Central memory CD8-positive, alpha-beta T cell (primary cell): ENCODE data around the gene ZNF18.
"Not testable (repeated sequence)": the region's sequence is repeated elsewhere in the genome, so short reads cannot be mapped to it uniquely, and the experiment has no call there.

Experiments used
- ATAC-seq: fragments of 150-1000 bp; cut with Tn5 transposase; replicated peaks from 2 replicates; pipeline ENCODE4 v1.10.0; 2022; ENCODE audit warnings: mild to moderate bottlenecking, moderate FRiP score, moderate number of reproducible peaks; ENCODE audit not compliant: poor library complexity, severe bottlenecking; ENCODE audit errors: extremely low read depth
- DNase-seq, 2 donors: peaks; one replicate each; pipeline ENCODE4 v3.0.0; 2021; ENCODE audit warnings: low spot score in 2 of 2
- H3K27ac Mint-ChIP-seq: one replicate; pipeline ENCODE4 v1.8.0; 2022; ENCODE audit warnings: low read depth, mild to moderate bottlenecking, moderate library complexity, mixed read lengths
- H3K27me3 Mint-ChIP-seq: one replicate; pipeline ENCODE4 v1.8.0; 2022; ENCODE audit warnings: mixed read lengths
- H3K36me3 Mint-ChIP-seq: one replicate; pipeline ENCODE4 v1.8.0; 2022; ENCODE audit warnings: mild to moderate bottlenecking, moderate library complexity, mixed read lengths; ENCODE audit not compliant: insufficient read depth
- H3K4me1 Mint-ChIP-seq: one replicate; pipeline ENCODE4 v1.8.0; 2022; ENCODE audit warnings: mixed read lengths
- H3K4me3 Mint-ChIP-seq: one replicate; pipeline ENCODE4 v1.8.0; 2022; ENCODE audit warnings: mild to moderate bottlenecking, moderate library complexity, mixed read lengths
- H3K9me3 Mint-ChIP-seq: one replicate; pipeline ENCODE4 v1.8.0; 2022; ENCODE audit warnings: mixed read lengths

The ZNF18 gene

GRCh38 chr17:11972741-11973140, 24.5 kb downstream of the ZNF18 start:
- H3K4me3 Mint-ChIP-seq, H3K27me3 Mint-ChIP-seq, H3K36me3 Mint-ChIP-seq, H3K27ac Mint-ChIP-seq, ATAC-seq, DNase-seq: not testable (repeated sequence)
- Mint-ChIP-seq H3K4me1 (peaks cover 26% of the 10 kb centered on the region), H3K9me3 (peaks cover 11% of the 10 kb centered on the region)

GRCh38 chr17:11969565-11969964, 27.7 kb downstream of the ZNF18 start:
- ATAC-seq (no peak), DNase-seq (no peak)
- Mint-ChIP-seq H3K36me3 (no peaks in the 10 kb centered on the region), H3K27ac (no peak overlapping the region), H3K9me3 (peaks cover 29% of the 10 kb centered on the region), H3K27me3 (no peaks in the 10 kb centered on the region), H3K4me3 (no peak overlapping the region), H3K4me1 (peaks cover 14% of the 10 kb centered on the region)

- no peak for ATAC-seq
- Mint-ChIP-seq H3K27me3 (no peaks in the 10 kb centered on the region), H3K9me3 (peaks cover 5% of the 10 kb centered on the region), H3K36me3 (peaks cover 2% of the 10 kb centered on the region), H3K4me1 (no peaks in the 10 kb centered on the region), H3K4me3 (no peak overlapping the region), H3K27ac (no peak overlapping the region)
- DNase-seq, result no peak
These were observed 42.3 kb downstream of the ZNF18 start for GRCh38 chr17:11954936-11955335.

GRCh38 chr17:11953924-11954323, 43.4 kb downstream of the ZNF18 start:
- ATAC-seq (no peak), DNase-seq (no peak)
- Mint-ChIP-seq H3K27ac (no peak overlapping the region), H3K36me3 (peaks cover 2% of the 10 kb centered on the region), H3K9me3 (peaks cover 5% of the 10 kb centered on the region), H3K4me1 (no peaks in the 10 kb centered on the region), H3K27me3 (no peaks in the 10 kb centered on the region), H3K4me3 (no peak overlapping the region)

GRCh38 chr17:11952610-11953009, 44.7 kb downstream of the ZNF18 start:
- DNase-seq (no peak), ATAC-seq (no peak)
- no peaks in the 10 kb centered on the region for H3K4me1 Mint-ChIP-seq
- H3K36me3 Mint-ChIP-seq, result peaks cover 2% of the 10 kb centered on the region
- no peak overlapping the region for H3K4me3 Mint-ChIP-seq
- H3K27ac Mint-ChIP-seq, result no peak overlapping the region
- H3K9me3 Mint-ChIP-seq, result no peaks in the 10 kb centered on the region
- H3K27me3 Mint-ChIP-seq, result no peaks in the 10 kb centered on the region

GRCh38 chr17:11950771-11951519, 46.3 kb downstream of the ZNF18 start:
- ATAC-seq (no peak), DNase-seq (no peak)
- Mint-ChIP-seq H3K4me1 (no peaks in the 10 kb centered on the region), H3K36me3 (no peaks in the 10 kb centered on the region), H3K27me3 (no peaks in the 10 kb centered on the region), H3K4me3 (no peak overlapping the region), H3K27ac (no peak overlapping the region), H3K9me3 (no peaks in the 10 kb centered on the region)

- H3K27me3 Mint-ChIP-seq, H3K36me3 Mint-ChIP-seq, H3K9me3 Mint-ChIP-seq, DNase-seq, ATAC-seq, H3K4me3 Mint-ChIP-seq, H3K27ac Mint-ChIP-seq, H3K4me1 Mint-ChIP-seq: not testable (repeated sequence)
These were observed 47.7 kb downstream of the ZNF18 start for GRCh38 chr17:11949571-11949970.

- Mint-ChIP-seq H3K4me3 (no peak overlapping the region), H3K36me3 (no peaks in the 10 kb centered on the region), H3K27ac (no peak overlapping the region), H3K9me3 (no peaks in the 10 kb centered on the region), H3K27me3 (peaks cover 9% of the 10 kb centered on the region), H3K4me1 (no peaks in the 10 kb centered on the region)
- no peak for DNase-seq
- ATAC-seq, result no peak
These were observed 48.5 kb downstream of the ZNF18 start for GRCh38 chr17:11948789-11949188.

- no peak overlapping the region for H3K27ac Mint-ChIP-seq
- no peak for DNase-seq
- H3K36me3 Mint-ChIP-seq, result no peaks in the 10 kb centered on the region
- peaks cover 11% of the 10 kb centered on the region for H3K27me3 Mint-ChIP-seq
- H3K4me1 Mint-ChIP-seq, result no peaks in the 10 kb centered on the region
- no peak for ATAC-seq
- H3K4me3 Mint-ChIP-seq, result no peak overlapping the region
- no peaks in the 10 kb centered on the region for H3K9me3 Mint-ChIP-seq
These were observed 52.7 kb downstream of the ZNF18 start for GRCh38 chr17:11944587-11944986.

GRCh38 chr17:11943759-11944347, 53.4 kb downstream of the ZNF18 start:
- Mint-ChIP-seq H3K4me3 (no peak overlapping the region), H3K27me3 (peaks cover 11% of the 10 kb centered on the region), H3K9me3 (no peaks in the 10 kb centered on the region), H3K36me3 (no peaks in the 10 kb centered on the region), H3K4me1 (no peaks in the 10 kb centered on the region), H3K27ac (no peak overlapping the region)
- ATAC-seq, result no peak
- DNase-seq, result no peak

GRCh38 chr17:11943086-11943485, 54.2 kb downstream of the ZNF18 start:
- not testable (repeated sequence) for DNase-seq, H3K27ac Mint-ChIP-seq, H3K4me3 Mint-ChIP-seq, H3K36me3 Mint-ChIP-seq, H3K9me3 Mint-ChIP-seq, H3K4me1 Mint-ChIP-seq, ATAC-seq
- H3K27me3 Mint-ChIP-seq, result peaks cover 11% of the 10 kb centered on the region

GRCh38 chr17:11940904-11941303, 56.4 kb downstream of the ZNF18 start:
- no peaks in the 10 kb centered on the region for H3K9me3 Mint-ChIP-seq
- DNase-seq (no peak), ATAC-seq (no peak)
- H3K27me3 Mint-ChIP-seq, result peaks cover 32% of the 10 kb centered on the region
- H3K36me3 Mint-ChIP-seq, result no peaks in the 10 kb centered on the region
- H3K27ac Mint-ChIP-seq, result no peak overlapping the region
- H3K4me1 Mint-ChIP-seq, result no peaks in the 10 kb centered on the region
- no peak overlapping the region for H3K4me3 Mint-ChIP-seq

- no peak for ATAC-seq
- Mint-ChIP-seq H3K4me1 (no peaks in the 10 kb centered on the region), H3K27ac (no peak overlapping the region), H3K4me3 (no peak overlapping the region), H3K27me3 (peaks cover 24% of the 10 kb centered on the region), H3K36me3 (no peaks in the 10 kb centered on the region), H3K9me3 (no peaks in the 10 kb centered on the region)
- no peak for DNase-seq
These were observed 61.4 kb downstream of the ZNF18 start for GRCh38 chr17:11935734-11936406.
